Lung (tissue), 12 donors: ENCODE results near the gene NOC4L. TPM values are rescaled to one million over a fixed set of nuclear protein-coding genes. Genes with fewer than 3 reads are reported as not detected.

Experiments used
- ATAC-seq: fragments of 200-7000 bp; cut with Tn5 transposase; one replicate; pipeline ENCODE4 v1.9.1; 2020; ENCODE audit warnings: moderate number of reproducible peaks; ENCODE audit not compliant: insufficient read depth, low FRiP score
- DNase-seq, 3 donors: peaks; one replicate each; pipeline ENCODE4 v3.0.0-alpha.2; 2013 to 2017
- H3K27ac ChIP-seq, 2 donors: one replicate each; pipeline ENCODE4 v1.5.1; 2013; ENCODE audit warnings: mild to moderate bottlenecking in 2 of 2, moderate library complexity in 2 of 2, control low read depth in 1 of 2, inconsistent platforms in 1 of 2, low read depth in 1 of 2, low read length in 1 of 2
- H3K27me3 ChIP-seq, 3 donors: one replicate each; pipeline ENCODE4 v1.5.1; 2013; ENCODE audit warnings: low read length in 2 of 3; ENCODE audit not compliant: control insufficient read depth in 3 of 3, insufficient read depth in 3 of 3
- H3K36me3 ChIP-seq, 4 donors: one replicate each; pipeline ENCODE4 v1.5.1; 2013; ENCODE audit warnings: low read length in 4 of 4, mild to moderate bottlenecking in 1 of 4, moderate library complexity in 1 of 4; ENCODE audit not compliant: control insufficient read depth in 4 of 4, insufficient read depth in 4 of 4
- H3K4me1 ChIP-seq, 5 donors: one replicate each; pipeline ENCODE4 v1.5.1; 2013; ENCODE audit warnings: low read length in 5 of 5, mild to moderate bottlenecking in 2 of 5, moderate library complexity in 1 of 5; ENCODE audit not compliant: control insufficient read depth in 5 of 5, insufficient read depth in 5 of 5
- H3K4me3 ChIP-seq: one replicate; pipeline ENCODE4 v1.5.1; 2013; ENCODE audit warnings: mild to moderate bottlenecking, control low read depth, moderate library complexity
- H3K9ac ChIP-seq, 2 donors: one replicate each; pipeline ENCODE4 v1.5.1; 2013; ENCODE audit warnings: low read length in 2 of 2, control low read depth in 1 of 2; ENCODE audit not compliant: insufficient read depth in 1 of 2
- H3K9me3 ChIP-seq, 4 donors: one replicate each; pipeline ENCODE4 v1.5.1; 2013; ENCODE audit warnings: low read length in 3 of 4, mild to moderate bottlenecking in 1 of 4, moderate library complexity in 1 of 4; ENCODE audit not compliant: control insufficient read depth in 4 of 4, insufficient read depth in 3 of 4
- CTCF ChIP-seq: IDR thresholded peaks from 2 replicates; pipeline ENCODE4 v1.5.1; 2012; ENCODE audit warnings: mild to moderate bottlenecking; ENCODE audit errors: control extremely low read depth, extremely low read depth
- WGBS, 2 donors: extraction: QIAGEN DNeasy Blood & Tissue Kit; methylation state at CpG; one replicate each; pipeline ENCODE4 v1.1.7; 2013; 5-methylcytosine and 5-hydroxymethylcytosine counted together
- polyA plus RNA-seq, 2 donors: library from polyadenylated mRNA; stranded (reverse); fragments of 200-250 nt; gene quantifications; one replicate each; pipeline ENCODE4 v1.2.1, GENCODE V29; 2013
- total RNA-seq, 2 donors: library from RNA; depleted of rRNA in 1 of 2; stranded (reverse); fragments of >200 nt in 1 of 2; gene quantifications; one replicate each; pipeline ENCODE4 v1.2.1, GENCODE V29; 2014 to 2021
- donor health status: control.
- donor health status: control.
- donor health status: Bipolar disorder and iron deficiency.
- donor health status: healthy.
- donor health status: DM: yes; HTN: yes; CAD: no.

The NOC4L gene
- total and polyA plus RNA-seq, 4 donors: 6.3 to 27.8 (median 25.9) TPM

GRCh38 chr12:132188916-132189325 lies 44.7 kb downstream of the NOC4L start:
- peak overlapping the region; percentile 3 to 85 for H3K27ac ChIP-seq
- H3K36me3 ChIP-seq: no peaks in the 10 kb centered on the region
- H3K27me3 ChIP-seq: peaks cover 0 to 58% (median 0%) of the 10 kb centered on the region in 3 donors
- H3K4me3 ChIP-seq: peak overlapping the region; percentile 47
- peaks cover 0 to 8% (median 6%) of the 10 kb centered on the region in 5 donors for H3K4me1 ChIP-seq
- DNase-seq (no peak), ATAC-seq (no peak)
- peak overlapping the region in 1 of 2 donors; percentile 61 for H3K9ac ChIP-seq
- H3K9me3 ChIP-seq: peaks cover 0 to 16% (median 2%) of the 10 kb centered on the region in 4 donors
- WGBS, 2 donors: 22 to 24% methylated on average over 20 of the region's 20 CpGs
- no peak for TF ChIP-seq CTCF

GRCh38 chr12:132189378-132190011 lies 45.2 kb downstream of the NOC4L start:
- Histone ChIP-seq H3K27me3 (peaks cover 0 to 54% (median 0%) of the 10 kb centered on the region in 3 donors), H3K27ac (peak overlapping the region; percentile 3 to 85)
- 0% methylated on average over 39 to 69 of the region's 69 CpGs for WGBS, 2 donors

GRCh38 chr12:132190012-132190755 lies 45.9 kb downstream of the NOC4L start:
- Histone ChIP-seq H3K27ac (peak overlapping the region in 1 of 2 donors; percentile 7), H3K9ac (no peak overlapping the region), H3K27me3 (peaks cover 0 to 52% (median 0%) of the 10 kb centered on the region in 3 donors), H3K4me1 (peaks cover 0 to 8% (median 6%) of the 10 kb centered on the region in 5 donors), H3K4me3 (peak overlapping the region; percentile 30), H3K36me3 (no peaks in the 10 kb centered on the region), H3K9me3 (peaks cover 0 to 21% (median 2%) of the 10 kb centered on the region in 4 donors)
- DNase-seq (no peak), ATAC-seq (peak; percentile 19)
- no peak for TF ChIP-seq CTCF
- WGBS, 2 donors: 35 to 42% methylated on average over 55 to 59 of the region's 59 CpGs

More at GRCh38 chr12:132189378-132190011, 45.2 kb downstream of the NOC4L start:
- no peak for TF ChIP-seq CTCF
- peak overlapping the region; percentile 47 for H3K4me3 ChIP-seq
- H3K4me1 ChIP-seq: peaks cover 0 to 8% (median 6%) of the 10 kb centered on the region in 5 donors
- ATAC-seq: peak; percentile 94
- H3K9ac ChIP-seq: peak overlapping the region in 1 of 2 donors; percentile 61
- H3K9me3 ChIP-seq: peaks cover 0 to 21% (median 2%) of the 10 kb centered on the region in 4 donors
- peak; percentile 80 to 89 (median 85) for DNase-seq
- no peaks in the 10 kb centered on the region for H3K36me3 ChIP-seq
